ENCODE results near the gene ADGRE2. TPM values are rescaled to one million over a fixed set of nuclear protein-coding genes. Genes with fewer than 3 reads are reported as not detected.

ADGRE2 gene
- total RNA-seq, 2 donors from 2014 or later: 1.2 to 4.7 TPM

- no peak for ATAC-seq
These were observed 62.5 kb downstream of the ADGRE2 start for GRCh38 chr19:14715841-14716240.

DNA sequence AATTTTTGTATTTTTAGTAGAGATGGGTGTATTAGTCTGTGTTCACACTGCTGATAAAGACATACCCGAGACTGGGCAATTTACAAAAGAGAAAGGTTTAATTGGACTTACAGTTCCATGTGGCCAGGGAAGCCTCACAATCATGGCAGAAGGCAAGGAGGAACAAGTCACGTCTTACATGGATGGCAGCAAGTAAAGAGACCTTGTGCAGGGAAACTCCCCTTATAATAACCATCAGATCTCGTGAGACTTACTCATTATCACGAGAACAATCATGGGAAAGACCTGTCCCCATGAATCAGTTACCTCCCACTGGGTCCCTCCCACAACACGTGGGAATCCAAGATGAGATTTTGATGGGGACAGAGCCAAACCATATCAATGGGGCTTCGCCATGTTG lies 73.9 kb downstream of the ADGRE2 start:
- DNase-seq (ENCODE audit: low spot score in 2 of 2) (no peak), ATAC-seq (no peak)
- peaks cover 4 to 8% of the 10 kb centered on the region in 2 donors for H3K9me3 Mint-ChIP-seq

More at GRCh38 chr19:14715841-14716240, 62.5 kb downstream of the ADGRE2 start:
- H3K36me3 Mint-ChIP-seq: peaks cover 95 to 97% of the 10 kb centered on the region in 2 donors
- H3K27ac Mint-ChIP-seq: no peak overlapping the region
- H3K9me3 Mint-ChIP-seq: peaks cover 50 to 60% of the 10 kb centered on the region in 2 donors
- no peak for DNase-seq (ENCODE audit: low spot score in 2 of 2)

DNA sequence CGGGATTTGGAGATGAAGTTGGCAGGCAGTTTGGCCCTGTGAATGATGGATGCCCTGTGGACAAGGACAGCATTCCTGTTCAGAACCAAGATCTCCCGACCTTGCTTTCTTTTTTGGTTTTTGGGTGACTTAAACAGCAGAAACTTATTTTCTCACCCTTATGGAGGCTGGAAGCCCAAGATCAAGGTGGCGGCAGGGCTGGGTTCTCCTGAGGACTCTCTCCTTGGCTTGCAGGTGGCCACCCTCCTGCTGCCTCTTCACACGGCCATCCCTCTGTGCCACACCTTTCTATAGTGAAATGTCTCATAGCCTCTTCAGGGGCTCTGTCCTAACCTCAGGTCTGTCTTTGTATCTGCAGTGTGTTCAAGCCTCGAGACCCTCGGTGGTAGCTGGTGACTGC lies 74.5 kb downstream of the ADGRE2 start:
- Mint-ChIP-seq H3K27ac (no peak overlapping the region), H3K36me3 (peaks cover 34 to 56% of the 10 kb centered on the region in 2 donors), H3K9me3 (peaks cover 4 to 5% of the 10 kb centered on the region in 2 donors)
- ATAC-seq: no peak
- no peak for DNase-seq (ENCODE audit: low spot score in 2 of 2)

More for the DNA sequence above, 73.9 kb downstream of the ADGRE2 start:
- Mint-ChIP-seq H3K27ac (no peak overlapping the region), H3K36me3 (peaks cover 40 to 58% of the 10 kb centered on the region in 2 donors)

GRCh38 chr19:14700711-14701375 lies 77.5 kb downstream of the ADGRE2 start:
- Mint-ChIP-seq H3K9me3 (peaks cover 3 to 4% of the 10 kb centered on the region in 2 donors), H3K36me3 (peaks cover 25 to 46% of the 10 kb centered on the region in 2 donors), H3K27ac (peak overlapping the region in 1 of 2 donors; percentile 68)
- no peak for ATAC-seq
- DNase-seq (ENCODE audit: low spot score in 2 of 2): peak in 1 of 2 donors; percentile 11

- ATAC-seq: no peak
- Mint-ChIP-seq H3K27ac (peak overlapping the region in 1 of 2 donors; percentile 91), H3K9me3 (peaks cover 3 to 4% of the 10 kb centered on the region in 2 donors), H3K36me3 (peaks cover 25 to 46% of the 10 kb centered on the region in 2 donors)
- DNase-seq (ENCODE audit: low spot score in 2 of 2): peak in 1 of 2 donors; percentile 14
These were observed 78.7 kb downstream of the ADGRE2 start for GRCh38 chr19:14699641-14700040.

DNA sequence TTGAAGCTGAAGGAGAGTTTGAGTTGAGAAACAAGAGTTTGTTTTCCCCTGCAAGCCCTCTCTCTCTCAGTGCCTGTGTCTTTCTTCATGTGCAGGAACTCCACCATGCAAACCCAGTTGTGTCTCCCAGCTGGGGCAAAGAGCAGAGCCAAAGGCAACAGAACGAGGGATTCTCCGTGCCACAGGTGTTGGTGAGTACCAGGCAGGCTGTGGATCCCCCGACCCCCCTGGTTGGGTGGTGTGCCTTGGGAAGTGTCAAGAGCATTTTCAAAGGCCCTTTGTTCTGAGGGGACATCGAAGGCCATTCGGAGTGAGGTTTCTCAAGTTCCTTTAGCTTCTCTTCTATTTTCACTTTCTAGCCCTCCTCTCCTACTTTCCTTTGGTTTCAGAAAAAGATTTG lies 82.9 kb downstream of the ADGRE2 start:
- Mint-ChIP-seq H3K27ac (peak overlapping the region in 1 of 2 donors; percentile 68), H3K36me3 (peaks cover 0 to 13% of the 10 kb centered on the region in 2 donors), H3K9me3 (no peaks in the 10 kb centered on the region)
- DNase-seq (ENCODE audit: low spot score in 2 of 2): no peak
- ATAC-seq: no peak

GRCh38 chr19:14694641-14695266 lies 83.6 kb downstream of the ADGRE2 start:
- ATAC-seq: no peak
- Mint-ChIP-seq H3K36me3 (peaks cover 0 to 13% of the 10 kb centered on the region in 2 donors), H3K27ac (no peak overlapping the region), H3K9me3 (no peaks in the 10 kb centered on the region)
- no peak for DNase-seq (ENCODE audit: low spot score in 2 of 2)

DNA sequence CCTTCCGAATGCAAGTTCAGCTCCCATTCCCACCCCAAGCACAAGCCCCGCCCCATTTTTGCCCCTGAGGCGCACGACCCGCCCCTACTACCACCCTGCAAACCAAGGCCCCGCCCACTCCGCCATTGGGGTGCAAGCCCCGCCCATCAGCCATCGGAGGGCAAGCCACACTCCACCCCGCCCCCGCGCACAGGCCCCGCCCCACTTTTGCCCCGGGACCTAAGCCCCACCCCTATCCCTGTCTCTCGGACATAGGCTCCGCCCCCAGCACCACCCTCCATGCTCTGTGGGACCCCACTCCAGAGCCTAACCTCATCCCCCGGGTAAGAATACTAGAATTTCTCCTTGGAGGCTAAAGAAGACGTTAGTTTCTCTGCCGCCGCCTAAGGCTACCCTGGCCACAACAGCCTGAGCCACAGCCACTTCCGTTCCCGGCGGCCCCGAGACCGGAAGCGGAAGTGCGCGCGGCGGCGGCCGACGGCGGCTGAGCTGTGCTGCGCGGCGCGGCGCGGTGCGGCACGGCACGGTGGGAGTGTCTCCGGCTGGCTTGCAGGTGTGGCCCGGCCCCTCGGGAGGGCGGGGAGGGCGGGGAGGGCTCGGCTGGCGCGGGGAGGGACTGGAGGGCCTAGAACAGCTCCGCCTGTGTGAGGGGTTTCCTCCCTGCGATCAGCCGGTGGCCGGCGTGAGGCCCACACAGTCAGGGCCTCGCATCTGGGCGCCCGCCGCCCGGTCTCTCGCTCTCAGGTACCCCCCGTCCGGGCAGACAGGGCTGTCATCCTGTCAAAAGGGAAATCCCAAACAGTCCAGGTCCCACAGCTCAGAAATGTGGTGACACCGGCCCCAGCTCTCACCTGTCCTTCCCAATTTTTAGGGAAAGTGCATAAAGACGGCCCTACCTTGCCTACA lies 88.5 kb downstream of the ADGRE2 start, which contains the start of gene ZNF333:
Gene ZNF333, plus strand, starts transcription at position 451 of the 906 bp plus-strand sequence. CDS start 3,444 bp downstream, outside the sequence.
- peak within 1 kb of the TSS; percentile 96 to 100 for H3K27ac Mint-ChIP-seq
- peak; percentile 94 to 100 for DNase-seq (ENCODE audit: low spot score in 2 of 2)
- no peaks in the 10 kb centered on the region for H3K36me3 Mint-ChIP-seq
- no peaks in the 10 kb centered on the region for H3K9me3 Mint-ChIP-seq
- ATAC-seq: peak; percentile 95 to 97

DNA sequence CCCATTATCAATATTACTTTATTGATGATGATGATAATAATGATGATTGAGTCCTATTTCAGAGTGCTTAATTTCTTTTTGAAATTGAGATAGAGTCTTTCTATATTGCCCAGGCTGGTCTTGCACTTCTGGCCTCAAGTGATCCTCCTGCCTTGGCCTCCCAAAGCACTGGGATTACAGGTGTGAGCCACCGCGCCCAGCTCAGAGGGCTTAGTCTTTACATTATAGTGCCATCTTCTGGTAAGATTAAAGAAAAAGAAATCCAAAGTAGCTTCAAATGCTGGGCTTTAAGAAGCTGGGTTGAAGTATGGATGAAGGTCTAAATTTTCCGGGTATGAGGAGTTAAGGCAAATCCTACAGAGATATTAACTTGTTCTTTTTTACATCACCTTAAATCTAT lies 91.9 kb downstream of the ADGRE2 start:
- no peak overlapping the region for H3K27ac Mint-ChIP-seq
- DNase-seq (ENCODE audit: low spot score in 2 of 2): peak in 1 of 2 donors; percentile 11
- H3K9me3 Mint-ChIP-seq: no peaks in the 10 kb centered on the region
- H3K36me3 Mint-ChIP-seq: no peaks in the 10 kb centered on the region
- no peak for ATAC-seq

- H3K27ac Mint-ChIP-seq: no peak overlapping the region
- ATAC-seq (no peak), DNase-seq (ENCODE audit: low spot score in 2 of 2) (no peak)
- no peaks in the 10 kb centered on the region for H3K9me3 Mint-ChIP-seq
- H3K36me3 Mint-ChIP-seq: no peaks in the 10 kb centered on the region
These were observed 94.9 kb downstream of the ADGRE2 start for GRCh38 chr19:14683439-14683838.

Other genes with a start within 250 kb of the ADGRE2 start
- gene TECR, start 249.0 kb downstream of the ADGRE2 start, total RNA-seq: 100 to 1,000 TPM; 116 to 118 TPM
- 100 to 1,000 TPM; 111 to 129 TPM for gene NDUFB7, start 206.5 kb downstream of the ADGRE2 start, total RNA-seq
- gene CLEC17A, start 195.5 kb downstream of the ADGRE2 start, total RNA-seq: under 1 TPM; 0.16 to 0.43 TPM
- not detected for gene ADGRE3, start 103.7 kb downstream of the ADGRE2 start, total RNA-seq
- 10 to 100 TPM; 12.1 to 49.7 TPM for gene ZNF333, start 88.5 kb downstream of the ADGRE2 start, total RNA-seq
- gene OR7A5, start 56.6 kb upstream of the ADGRE2 start, total RNA-seq: not detected
- gene OR7C1, start 56.6 kb upstream of the ADGRE2 start, total RNA-seq: not detected
- not detected for gene OR7A10, start 70.4 kb upstream of the ADGRE2 start, total RNA-seq
- not detected for gene OR7A17, start 107.6 kb upstream of the ADGRE2 start, total RNA-seq
- not detected for gene OR7C2, start 162.9 kb upstream of the ADGRE2 start, total RNA-seq
- not detected for gene SLC1A6, start 201.3 kb upstream of the ADGRE2 start, total RNA-seq